ENCODE measurements around the gene RPP40. TPM values are rescaled to one million over a fixed set of nuclear protein-coding genes. Genes with fewer than 3 reads are reported as not detected.

RPP40 gene
- total RNA-seq, 2 experiments from 2014 or later, result 4.6 to 6.4 TPM

- ATAC-seq (no peak), DNase-seq (no peak)
- no peak overlapping the region for H3K4me3 Mint-ChIP-seq
- H3K36me3 Mint-ChIP-seq, result no peaks in the 10 kb centered on the region
- peaks cover 8% of the 10 kb centered on the region for H3K27me3 Mint-ChIP-seq
- H3K4me1 Mint-ChIP-seq, result no peaks in the 10 kb centered on the region
- CTCF ChIA-PET, result no interaction called here
- H3K9me3 Mint-ChIP-seq (ENCODE audit: low read depth), result no peaks in the 10 kb centered on the region
- H3K27ac Mint-ChIP-seq, result no peak overlapping the region
These were observed 30.4 kb downstream of the RPP40 start for GRCh38 chr6:4973415-4973814.

GRCh38 chr6:4972438-4972837, 31.4 kb downstream of the RPP40 start:
- ATAC-seq (no peak), DNase-seq (no peak)
- H3K27ac Mint-ChIP-seq, result no peak overlapping the region
- H3K9me3 Mint-ChIP-seq (ENCODE audit: low read depth), result no peaks in the 10 kb centered on the region
- no peak overlapping the region for H3K4me3 Mint-ChIP-seq
- CTCF ChIA-PET, result no interaction called here
- no peaks in the 10 kb centered on the region for H3K36me3 Mint-ChIP-seq
- H3K27me3 Mint-ChIP-seq, result peaks cover 8% of the 10 kb centered on the region
- no peaks in the 10 kb centered on the region for H3K4me1 Mint-ChIP-seq

GRCh38 chr6:4971851-4972250, 32.0 kb downstream of the RPP40 start:
- Mint-ChIP-seq H3K36me3 (no peaks in the 10 kb centered on the region), H3K9me3 (ENCODE audit: low read depth) (no peaks in the 10 kb centered on the region), H3K4me1 (no peaks in the 10 kb centered on the region), H3K27me3 (peaks cover 8% of the 10 kb centered on the region), H3K4me3 (no peak overlapping the region), H3K27ac (no peak overlapping the region)
- ATAC-seq (no peak), DNase-seq (no peak)
- CTCF ChIA-PET, result no interaction called here

GRCh38 chr6:4970739-4971395, 33.0 kb downstream of the RPP40 start:
- Mint-ChIP-seq H3K4me1 (no peaks in the 10 kb centered on the region), H3K9me3 (ENCODE audit: low read depth) (no peaks in the 10 kb centered on the region), H3K4me3 (no peak overlapping the region), H3K27ac (no peak overlapping the region), H3K27me3 (peaks cover 6% of the 10 kb centered on the region), H3K36me3 (no peaks in the 10 kb centered on the region)
- DNase-seq (peak; percentile 9), ATAC-seq (no peak)
- CTCF ChIA-PET, result no interaction called here

GRCh38 chr6:4969609-4970285, 34.1 kb downstream of the RPP40 start:
- DNase-seq, result peak; percentile 31
- Mint-ChIP-seq H3K27me3 (peaks cover 8% of the 10 kb centered on the region), H3K4me1 (no peaks in the 10 kb centered on the region), H3K9me3 (ENCODE audit: low read depth) (no peaks in the 10 kb centered on the region), H3K36me3 (no peaks in the 10 kb centered on the region), H3K4me3 (no peak overlapping the region), H3K27ac (no peak overlapping the region)
- no peak for ATAC-seq
- CTCF ChIA-PET, result no interaction called here

GRCh38 chr6:4967301-4968030, 36.4 kb downstream of the RPP40 start:
- Mint-ChIP-seq H3K27me3 (peaks cover 10% of the 10 kb centered on the region), H3K4me1 (no peaks in the 10 kb centered on the region), H3K27ac (no peak overlapping the region), H3K9me3 (ENCODE audit: low read depth) (no peaks in the 10 kb centered on the region), H3K36me3 (no peaks in the 10 kb centered on the region), H3K4me3 (no peak overlapping the region)
- CTCF ChIA-PET, result no interaction called here
- DNase-seq, result peak; percentile 19
- no peak for ATAC-seq

- peaks cover 10% of the 10 kb centered on the region for H3K27me3 Mint-ChIP-seq
- H3K4me1 Mint-ChIP-seq, result no peaks in the 10 kb centered on the region
- DNase-seq (peak; percentile 21), ATAC-seq (no peak)
- no peaks in the 10 kb centered on the region for H3K9me3 Mint-ChIP-seq (ENCODE audit: low read depth)
- no peaks in the 10 kb centered on the region for H3K36me3 Mint-ChIP-seq
- H3K27ac Mint-ChIP-seq, result no peak overlapping the region
- no peak overlapping the region for H3K4me3 Mint-ChIP-seq
- CTCF ChIA-PET, result no interaction called here
These were observed 38.1 kb downstream of the RPP40 start for GRCh38 chr6:4965562-4966389.

GRCh38 chr6:4964675-4965561, 38.9 kb downstream of the RPP40 start:
- Mint-ChIP-seq H3K27ac (no peak overlapping the region), H3K27me3 (peaks cover 16% of the 10 kb centered on the region), H3K4me3 (no peak overlapping the region), H3K36me3 (no peaks in the 10 kb centered on the region), H3K9me3 (ENCODE audit: low read depth) (no peaks in the 10 kb centered on the region), H3K4me1 (no peaks in the 10 kb centered on the region)
- CTCF ChIA-PET, result no interaction called here
- ATAC-seq, result no peak
- DNase-seq, result peak; percentile 5

- ATAC-seq, result no peak
- Mint-ChIP-seq H3K27me3 (peaks cover 24% of the 10 kb centered on the region), H3K4me1 (no peaks in the 10 kb centered on the region), H3K36me3 (no peaks in the 10 kb centered on the region), H3K4me3 (no peak overlapping the region), H3K27ac (no peak overlapping the region), H3K9me3 (ENCODE audit: low read depth) (no peaks in the 10 kb centered on the region)
- no peak for DNase-seq
- CTCF ChIA-PET, result no interaction called here
These were observed 40.9 kb downstream of the RPP40 start for GRCh38 chr6:4962905-4963304.

GRCh38 chr6:4961322-4962168, 42.3 kb downstream of the RPP40 start:
- Mint-ChIP-seq H3K9me3 (ENCODE audit: low read depth) (no peaks in the 10 kb centered on the region), H3K27me3 (peaks cover 24% of the 10 kb centered on the region), H3K27ac (no peak overlapping the region), H3K36me3 (no peaks in the 10 kb centered on the region), H3K4me1 (no peaks in the 10 kb centered on the region), H3K4me3 (no peak overlapping the region)
- ATAC-seq (no peak), DNase-seq (no peak)
- CTCF ChIA-PET, result no interaction called here

- ATAC-seq (no peak), DNase-seq (no peak)
- CTCF ChIA-PET, result no interaction called here
- Mint-ChIP-seq H3K27ac (no peak overlapping the region), H3K4me1 (no peaks in the 10 kb centered on the region), H3K36me3 (peaks cover 4% of the 10 kb centered on the region), H3K4me3 (no peak overlapping the region), H3K27me3 (peaks cover 16% of the 10 kb centered on the region), H3K9me3 (ENCODE audit: low read depth) (no peaks in the 10 kb centered on the region)
These were observed 45.2 kb downstream of the RPP40 start for GRCh38 chr6:4958624-4959023.

- no peaks in the 10 kb centered on the region for H3K9me3 Mint-ChIP-seq (ENCODE audit: low read depth)
- CTCF ChIA-PET, result no interaction called here
- no peak overlapping the region for H3K27ac Mint-ChIP-seq
- no peak overlapping the region for H3K4me3 Mint-ChIP-seq
- peaks cover 16% of the 10 kb centered on the region for H3K27me3 Mint-ChIP-seq
- DNase-seq (no peak), ATAC-seq (no peak)
- no peaks in the 10 kb centered on the region for H3K4me1 Mint-ChIP-seq
- peaks cover 5% of the 10 kb centered on the region for H3K36me3 Mint-ChIP-seq
These were observed 46.2 kb downstream of the RPP40 start for GRCh38 chr6:4957521-4958231.
